Caki2 (cell line): ENCODE measurements around the gene GRK5. TPM values are rescaled to one million over a fixed set of nuclear protein-coding genes. Genes with fewer than 3 reads are reported as not detected.
"Not testable (repeated sequence)": the region's sequence is repeated elsewhere in the genome, so short reads cannot be mapped to it uniquely, and the experiment has no call there.

Source experiments
- DNase-seq: peaks from one replicate; pipeline ENCODE4 v3.0.0-alpha.2; 2015; ENCODE audit warnings: low read depth
- in situ Hi-C: cut with HindIII; loops from 2 replicates; pipeline ENCODE4 v1.10.0; 2016; ENCODE audit warnings: low sequenced_read_pairs, low pct_unique_long_range_greater_than_20kb, mixed read lengths
- total RNA-seq: library from RNA; depleted of rRNA; stranded (reverse); fragments of >200 nt; shearing (Covaris generic); gene quantifications from 2 replicates; pipeline ENCODE4 v1.2.3, GENCODE V29; 2014; ENCODE audit warnings: low replicate concordance

The GRK5 gene
- total RNA-seq, 1 experiment from 2014 or later = 0.61 TPM

- in situ Hi-C loops, DNase-seq: not testable (repeated sequence)
Measured at GRCh38 chr10:119239630-119240029, 32.3 kb downstream of the GRK5 start.

GRCh38 chr10:119241066-119241465, 33.7 kb downstream of the GRK5 start:
- no peak for DNase-seq

GRCh38 chr10:119242186-119242585, 34.8 kb downstream of the GRK5 start:
- DNase-seq = no peak
- in situ Hi-C loops = no loop called here

More at GRCh38 chr10:119241066-119241465, 33.7 kb downstream of the GRK5 start:
- in situ Hi-C loops = no loop called here

GRCh38 chr10:119243488-119243887, 36.1 kb downstream of the GRK5 start:
- no peak for DNase-seq
- in situ Hi-C loops = no loop called here

- in situ Hi-C loops = no loop called here
- DNase-seq = no peak
Measured at GRCh38 chr10:119243967-119244366, 36.6 kb downstream of the GRK5 start.

GRCh38 chr10:119245272-119245671, 37.9 kb downstream of the GRK5 start:
- in situ Hi-C loops = no loop called here
- DNase-seq = no peak

- DNase-seq = no peak
- in situ Hi-C loops = no loop called here
Measured at GRCh38 chr10:119246862-119247549, 39.6 kb downstream of the GRK5 start.

- in situ Hi-C loops = no loop called here
- no peak for DNase-seq
Measured at GRCh38 chr10:119247550-119247894, 40.2 kb downstream of the GRK5 start.

GRCh38 chr10:119248184-119248583, 40.8 kb downstream of the GRK5 start:
- no peak for DNase-seq
- in situ Hi-C loops = no loop called here

GRCh38 chr10:119248681-119249080, 41.3 kb downstream of the GRK5 start:
- no peak for DNase-seq
- in situ Hi-C loops = no loop called here

- in situ Hi-C loops = no loop called here
- DNase-seq = no peak
Measured at GRCh38 chr10:119250641-119251314, 43.4 kb downstream of the GRK5 start.

- no peak for DNase-seq
- in situ Hi-C loops = no loop called here
Measured at GRCh38 chr10:119251315-119251708, 43.9 kb downstream of the GRK5 start.

- DNase-seq = no peak
- in situ Hi-C loops = no loop called here
Measured at GRCh38 chr10:119252051-119252465, 44.7 kb downstream of the GRK5 start.

- in situ Hi-C loops = no loop called here
Measured at GRCh38 chr10:119252470-119253151, 45.2 kb downstream of the GRK5 start.

GRCh38 chr10:119253433-119254174, 46.2 kb downstream of the GRK5 start:
- in situ Hi-C loops = no loop called here

More at GRCh38 chr10:119252470-119253151, 45.2 kb downstream of the GRK5 start:
- no peak for DNase-seq

GRCh38 chr10:119254335-119254734, 47.0 kb downstream of the GRK5 start:
- in situ Hi-C loops = no loop called here
- no peak for DNase-seq

More at GRCh38 chr10:119253433-119254174, 46.2 kb downstream of the GRK5 start:
- DNase-seq = peak; percentile 77

- DNase-seq = no peak
- in situ Hi-C loops = no loop called here
Measured at GRCh38 chr10:119256030-119256429, 48.7 kb downstream of the GRK5 start.

GRCh38 chr10:119256897-119257296, 49.5 kb downstream of the GRK5 start:
- in situ Hi-C loops = no loop called here
- DNase-seq = no peak
